Common myeloid progenitor, CD34-positive (primary cell): ENCODE data around the gene TGFBR2.

Source experiments
- CTCF ChIA-PET: fragments of 350-600 bp; sonication (Branson Sonifier 250); formaldehyde crosslinking; loops from one replicate; lab custom pipeline; 2021; ENCODE audit warnings: antibody characterized with exemption; lab: Charles Lee
- POLR2A ChIA-PET: fragments of 350-600 bp; sonication (Branson Sonifier 250); formaldehyde crosslinking; loops from one replicate; lab custom pipeline; 2021; ENCODE audit warnings: antibody characterized with exemption; lab: Charles Lee
- DNase-seq, 3 donors: peaks; one replicate each; pipeline versions ENCODE4 v3.0.0 to v3.0.0-alpha.2; 2013
- H3K27ac ChIP-seq, 2 experiments: 1 replicate in 1 of 2; 2 replicates in 1 of 2; pipeline ENCODE4 v1.7.0; 2013; ENCODE audit warnings: inconsistent platforms in 2 of 2, low read length in 2 of 2, mild to moderate bottlenecking in 2 of 2, low read depth in 1 of 2, moderate library complexity in 1 of 2; ENCODE audit not compliant: severe bottlenecking in 2 of 2, insufficient read depth in 1 of 2, poor library complexity in 1 of 2
- H3K27me3 ChIP-seq, 5 experiments: replicated peaks in 2 of 5; 1 replicate in 3 of 5; 2 replicates in 2 of 5; pipeline versions ENCODE4 v1.6.1 to v1.7.0; 2013; ENCODE audit warnings: low read length in 4 of 5, mild to moderate bottlenecking in 2 of 5, moderate library complexity in 2 of 5, inconsistent platforms in 1 of 5; ENCODE audit not compliant: insufficient read depth in 5 of 5, control insufficient read depth in 4 of 5
- H3K36me3 ChIP-seq, 4 experiments: 1 replicate in 2 of 4; 2 replicates in 2 of 4; pipeline versions ENCODE4 v1.6.1 to v1.7.0; 2013; ENCODE audit warnings: low read length in 3 of 4, control low read depth in 1 of 4, mild to moderate bottlenecking in 1 of 4; ENCODE audit not compliant: control insufficient read depth in 4 of 4, insufficient read depth in 4 of 4
- H3K4me1 ChIP-seq, 4 experiments: 1 replicate in 3 of 4; 2 replicates in 1 of 4; pipeline versions ENCODE4 v1.6.1 to v1.7.1; 2013; ENCODE audit warnings: low read length in 3 of 4, mild to moderate bottlenecking in 3 of 4, control low read depth in 1 of 4, inconsistent platforms in 1 of 4, moderate library complexity in 1 of 4; ENCODE audit not compliant: control insufficient read depth in 4 of 4, insufficient read depth in 4 of 4; ENCODE audit errors: control extremely low read depth in 1 of 4
- H3K4me3 ChIP-seq, 7 experiments: 1 replicate in 4 of 7; 2 replicates in 3 of 7; pipeline versions ENCODE4 v1.5.1 to v1.7.0; 2013; ENCODE audit warnings: mild to moderate bottlenecking in 7 of 7, low read length in 6 of 7, moderate library complexity in 6 of 7, inconsistent platforms in 2 of 7, low read depth in 2 of 7, control low read depth in 1 of 7; ENCODE audit not compliant: insufficient read depth in 4 of 7, control insufficient read depth in 1 of 7; ENCODE audit errors: extremely low read depth in 1 of 7
- H3K9me3 ChIP-seq, 5 experiments: 1 replicate in 4 of 5; 2 replicates in 1 of 5; pipeline versions ENCODE4 v1.6.1 to v1.7.1; 2013; ENCODE audit warnings: low read length in 4 of 5, mild to moderate bottlenecking in 2 of 5, inconsistent platforms in 1 of 5, low read depth in 1 of 5, moderate library complexity in 1 of 5; ENCODE audit not compliant: control insufficient read depth in 4 of 5, insufficient read depth in 2 of 5; ENCODE audit errors: control extremely low read depth in 1 of 5
- WGBS: methylation state at CpG from one replicate; pipeline ENCODE4 v1.1.5; 2013; ENCODE audit not compliant: insufficient coverage; 5-methylcytosine and 5-hydroxymethylcytosine counted together

The TGFBR2 gene

DNA sequence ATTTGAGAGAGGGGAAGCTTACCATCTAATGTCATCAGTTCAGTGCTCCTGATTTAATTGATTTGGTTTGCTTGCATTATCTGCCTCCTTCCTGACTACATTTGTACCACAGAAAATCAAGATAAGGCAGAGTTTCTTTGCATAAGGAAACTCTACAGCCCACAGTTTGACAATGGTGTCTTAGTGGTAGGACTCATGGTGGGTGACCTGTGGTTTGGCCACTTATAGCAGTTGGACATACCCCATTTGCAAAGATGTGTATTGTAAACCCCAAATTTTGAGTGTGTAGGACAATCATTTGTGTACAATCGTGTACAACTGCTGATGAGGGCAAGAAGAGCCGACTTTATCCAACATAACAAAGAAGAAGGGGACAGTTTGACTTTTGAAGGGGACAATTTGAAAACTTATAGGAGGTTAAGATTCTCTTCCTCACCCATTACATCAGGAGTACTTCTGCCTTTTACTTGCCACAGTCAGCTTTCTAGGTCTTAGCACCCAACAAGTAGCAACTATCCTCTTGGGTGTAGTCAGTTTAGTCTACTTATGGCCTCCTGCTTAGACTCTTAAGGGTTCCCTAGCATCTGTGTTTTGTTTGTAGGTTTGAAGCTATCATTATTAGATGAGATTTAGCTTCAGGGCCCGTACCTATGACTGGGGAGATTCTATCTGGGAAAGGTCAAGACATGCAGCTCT is 6.2 kb downstream of the TGFBR2 start:
- no CpG with 5 or more reads among the region's 3 CpGs for WGBS
- H3K36me3 ChIP-seq = peaks cover 0 to 6% (median 3%) of the 10 kb centered on the region in 4 experiments
- H3K27ac ChIP-seq = no peak overlapping the region

GRCh38 chr3:30613133-30613825 is 6.9 kb downstream of the TGFBR2 start:
- no peaks in the 10 kb centered on the region for H3K27me3 ChIP-seq
- peaks cover 0 to 6% (median 5%) of the 10 kb centered on the region in 4 experiments for H3K36me3 ChIP-seq
- DNase-seq = no peak
- 67% methylated on average over 2 of the region's 3 CpGs for WGBS
- no peak overlapping the region for H3K27ac ChIP-seq
- ChIA-PET POLR2A (interaction anchor here (0.6 to 0.8 kb wide), 3 partner anchors 8 to 55 kb away, joined by 3 to 5 read pairs (median 3); no protein-coding TSS in a partner anchor), CTCF (interaction anchor here (0.7 to 2.2 kb wide), 3 partner anchors 9 to 16 kb away, joined by 4 to 7 read pairs (median 6); no protein-coding TSS in a partner anchor)
- H3K4me1 ChIP-seq = peaks cover 30 to 82% (median 57%) of the 10 kb centered on the region in 4 experiments
- H3K9me3 ChIP-seq = no peaks in the 10 kb centered on the region
- H3K4me3 ChIP-seq = no peak overlapping the region

More for the DNA sequence above, 6.2 kb downstream of the TGFBR2 start:
- CTCF ChIA-PET = interaction anchor here (0.7 to 2.2 kb wide), 3 partner anchors 8 to 16 kb away, joined by 4 to 7 read pairs (median 6); no protein-coding TSS in a partner anchor
- H3K4me1 ChIP-seq = peaks cover 30 to 79% (median 56%) of the 10 kb centered on the region in 4 experiments
- H3K4me3 ChIP-seq = peak overlapping the region in 1 of 7 experiments; percentile 7
- POLR2A ChIA-PET = interaction anchor here (0.6 to 0.7 kb wide), 2 partner anchors 11 to 56 kb away, joined by 3 to 5 read pairs; no protein-coding TSS in a partner anchor
- H3K9me3 ChIP-seq = no peaks in the 10 kb centered on the region
- no peaks in the 10 kb centered on the region for H3K27me3 ChIP-seq
- DNase-seq = no peak

DNA sequence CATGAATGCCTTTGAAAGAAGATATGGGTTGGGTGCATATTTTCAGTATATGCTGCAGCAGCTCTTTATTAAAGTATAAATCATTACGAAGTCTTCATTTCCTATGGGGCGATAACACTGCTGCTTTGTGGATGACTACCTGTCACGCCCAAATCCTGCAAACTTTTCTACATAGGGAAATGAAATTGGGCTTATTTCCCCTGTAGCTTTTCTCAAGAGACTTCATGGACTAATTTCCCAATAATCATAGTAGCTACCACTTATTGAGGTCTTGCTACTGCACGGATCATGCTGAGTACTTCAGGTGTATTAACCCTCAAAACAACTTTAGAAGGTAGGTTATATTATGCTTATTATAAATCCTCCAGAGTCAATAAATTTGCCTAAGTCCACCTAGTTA is 8.0 kb downstream of the TGFBR2 start:
- POLR2A ChIA-PET = interaction anchor here (0.5 kb wide), 1 partner anchor 290 kb away, joined by 12 read pairs; no protein-coding TSS in a partner anchor
- no peak for DNase-seq
- H3K4me3 ChIP-seq = no peak overlapping the region
- H3K4me1 ChIP-seq = peaks cover 32 to 85% (median 63%) of the 10 kb centered on the region in 4 experiments
- H3K27me3 ChIP-seq = no peaks in the 10 kb centered on the region
- peaks cover 0 to 7% (median 4%) of the 10 kb centered on the region in 4 experiments for H3K36me3 ChIP-seq
- WGBS = no CpG with 5 or more reads among the region's 4 CpGs
- H3K9me3 ChIP-seq = no peaks in the 10 kb centered on the region
- no peak overlapping the region for H3K27ac ChIP-seq
- CTCF ChIA-PET = no interaction called here

GRCh38 chr3:30614943-30615342 is 8.5 kb downstream of the TGFBR2 start:
- ChIA-PET POLR2A (no interaction called here), CTCF (interaction anchor here (1.0 to 1.5 kb wide), 4 partner anchors 14 to 34 kb away, joined by 3 to 4 read pairs (median 3); no protein-coding TSS in a partner anchor)
- H3K27ac ChIP-seq = no peak overlapping the region
- WGBS = no CpG with 5 or more reads among the region's 1 CpG
- H3K36me3 ChIP-seq = peaks cover 0 to 9% (median 4%) of the 10 kb centered on the region in 4 experiments
- peaks cover 29 to 86% (median 64%) of the 10 kb centered on the region in 4 experiments for H3K4me1 ChIP-seq
- DNase-seq = no peak
- no peaks in the 10 kb centered on the region for H3K27me3 ChIP-seq
- H3K4me3 ChIP-seq = no peak overlapping the region
- no peaks in the 10 kb centered on the region for H3K9me3 ChIP-seq

DNA sequence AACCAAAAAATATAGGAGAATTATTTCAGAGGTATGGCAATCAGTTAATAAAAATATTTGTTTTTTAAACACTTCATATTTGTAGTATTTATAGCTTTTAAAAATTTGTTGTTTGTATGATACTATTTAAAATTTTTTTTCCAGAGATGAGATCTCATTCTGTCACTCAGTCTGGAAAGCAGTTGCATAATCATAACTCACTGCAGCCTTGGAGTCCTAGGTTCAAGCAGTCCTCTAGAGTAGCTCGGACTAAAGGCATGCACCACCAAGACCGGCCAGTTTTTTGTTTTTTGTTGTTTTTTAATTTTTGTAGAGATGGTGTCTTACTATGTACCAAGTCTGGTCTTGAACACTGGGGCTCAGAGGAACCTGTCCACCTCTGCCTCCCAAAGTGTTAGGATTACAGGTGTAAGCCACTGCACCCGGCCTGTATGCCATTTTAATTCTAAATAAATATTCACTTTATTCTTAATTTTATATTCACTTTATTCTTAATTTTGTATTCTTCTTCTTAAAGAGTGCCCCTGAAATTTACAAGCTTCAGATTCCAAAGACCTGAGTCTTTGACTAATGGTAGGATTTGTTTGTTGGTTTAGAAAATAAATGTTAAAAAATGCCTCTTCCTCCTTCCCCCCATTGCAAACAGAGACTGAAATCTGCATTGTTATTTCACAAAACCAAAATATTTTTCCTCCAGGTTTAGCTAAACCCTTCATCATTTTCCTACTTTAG is 9.4 kb downstream of the TGFBR2 start:
- POLR2A ChIA-PET = no interaction called here
- no peak for DNase-seq
- CTCF ChIA-PET = interaction anchor here (0.5 to 1.5 kb wide), 8 partner anchors 14 to 1711 kb away, joined by 3 to 4 read pairs (median 3); no protein-coding TSS in a partner anchor
- H3K4me3 ChIP-seq = no peak overlapping the region
- WGBS = 100% methylated on average over 1 of the region's 3 CpGs
- H3K27me3 ChIP-seq = no peaks in the 10 kb centered on the region
- H3K27ac ChIP-seq = no peak overlapping the region
- no peaks in the 10 kb centered on the region for H3K9me3 ChIP-seq
- peaks cover 0 to 9% (median 4%) of the 10 kb centered on the region in 4 experiments for H3K36me3 ChIP-seq
- H3K4me1 ChIP-seq = peaks cover 27 to 80% (median 59%) of the 10 kb centered on the region in 4 experiments

- no CpG with 5 or more reads among the region's 1 CpG for WGBS
- Histone ChIP-seq H3K27me3 (no peaks in the 10 kb centered on the region), H3K4me1 (peaks cover 27 to 80% (median 59%) of the 10 kb centered on the region in 4 experiments), H3K27ac (no peak overlapping the region), H3K4me3 (no peak overlapping the region), H3K9me3 (no peaks in the 10 kb centered on the region), H3K36me3 (peaks cover 0 to 11% (median 4%) of the 10 kb centered on the region in 4 experiments)
- no peak for DNase-seq
- CTCF ChIA-PET = interaction anchor here (0.5 to 1.5 kb wide), 8 partner anchors 13 to 1710 kb away, joined by 3 to 4 read pairs (median 3); no protein-coding TSS in a partner anchor
- POLR2A ChIA-PET = no interaction called here
Observed at GRCh38 chr3:30616347-30617027, 10.1 kb downstream of the TGFBR2 start.
